ENCODE results near the gene COQ9.

- TF ChIP-seq POLR2A (IDR thresholded peaks at IDR 0.05; ENCODE audit: low read depth, low read length) (no peak), POLR2AphosphoS5 (IDR thresholded peaks at IDR 0.05; ENCODE audit: low read depth, low read length) (no peak), TAF1 (IDR thresholded peaks at IDR 0.05; ENCODE audit: borderline replicate concordance, low read depth, low read length) (no peak)
Measured at GRCh38 chr16:57413733-57414132, 33.5 kb upstream of the COQ9 start.
